Activated CD8-positive, alpha-beta memory T cell treated with anti-CD3 and anti-CD28 coated beads for 4 hours (primary cell): Measurements from ENCODE around the gene SH2D6.
"Not testable (repeated sequence)": the region's sequence is repeated elsewhere in the genome, so short reads cannot be mapped to it uniquely, and the experiment has no call there.

ENCODE experiments used
- DNase-seq, 2 donors: peaks; one replicate each; pipeline ENCODE4 v3.0.0-alpha.2; 2020; ENCODE audit warnings: low read depth in 2 of 2

The SH2D6 gene

GRCh38 chr2:85468096-85468703, 49.7 kb downstream of the SH2D6 start:
- DNase-seq, result no peak

GRCh38 chr2:85468704-85469349, 50.3 kb downstream of the SH2D6 start:
- no peak for DNase-seq

- no peak for DNase-seq
These were observed 52.6 kb downstream of the SH2D6 start for GRCh38 chr2:85470850-85471800.

- DNase-seq, result no peak
These were observed 53.7 kb downstream of the SH2D6 start for GRCh38 chr2:85472261-85472660.

- no peak for DNase-seq
These were observed 57.4 kb downstream of the SH2D6 start for GRCh38 chr2:85475799-85476490.

GRCh38 chr2:85476624-85477023, 58.1 kb downstream of the SH2D6 start:
- DNase-seq, result no peak

GRCh38 chr2:85477884-85478283, 59.4 kb downstream of the SH2D6 start:
- no peak for DNase-seq

- DNase-seq, result no peak
These were observed 63.6 kb downstream of the SH2D6 start for GRCh38 chr2:85481818-85482777.

- not testable (repeated sequence) for DNase-seq
These were observed 66.1 kb downstream of the SH2D6 start for GRCh38 chr2:85484615-85485014.

- DNase-seq, result no peak
These were observed 67.3 kb downstream of the SH2D6 start for GRCh38 chr2:85485815-85486214.
